ENCODE results near the gene LAMA5.

The LAMA5 gene

DNA sequence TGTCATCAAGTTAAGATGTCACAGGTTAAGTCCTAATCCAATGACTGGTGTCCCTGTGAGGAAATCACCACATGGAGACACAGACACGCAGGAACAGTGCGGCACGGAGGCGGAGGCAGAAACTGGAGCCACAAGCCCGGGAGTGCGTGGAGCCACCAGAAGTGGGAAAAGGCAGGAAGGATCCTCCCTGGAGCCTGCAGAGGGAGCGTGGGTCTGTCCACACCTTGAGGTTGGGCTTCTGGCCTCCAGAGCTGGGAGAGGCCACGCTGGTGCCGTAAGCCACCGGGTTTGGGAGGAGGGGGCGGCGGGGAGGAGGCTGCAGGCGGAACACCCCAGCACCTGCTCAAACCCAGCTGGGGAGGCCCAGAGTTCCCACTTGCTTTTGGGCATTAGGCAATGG, 36.2 kb upstream of the LAMA5 start:
- no peak for DNase-seq

DNA sequence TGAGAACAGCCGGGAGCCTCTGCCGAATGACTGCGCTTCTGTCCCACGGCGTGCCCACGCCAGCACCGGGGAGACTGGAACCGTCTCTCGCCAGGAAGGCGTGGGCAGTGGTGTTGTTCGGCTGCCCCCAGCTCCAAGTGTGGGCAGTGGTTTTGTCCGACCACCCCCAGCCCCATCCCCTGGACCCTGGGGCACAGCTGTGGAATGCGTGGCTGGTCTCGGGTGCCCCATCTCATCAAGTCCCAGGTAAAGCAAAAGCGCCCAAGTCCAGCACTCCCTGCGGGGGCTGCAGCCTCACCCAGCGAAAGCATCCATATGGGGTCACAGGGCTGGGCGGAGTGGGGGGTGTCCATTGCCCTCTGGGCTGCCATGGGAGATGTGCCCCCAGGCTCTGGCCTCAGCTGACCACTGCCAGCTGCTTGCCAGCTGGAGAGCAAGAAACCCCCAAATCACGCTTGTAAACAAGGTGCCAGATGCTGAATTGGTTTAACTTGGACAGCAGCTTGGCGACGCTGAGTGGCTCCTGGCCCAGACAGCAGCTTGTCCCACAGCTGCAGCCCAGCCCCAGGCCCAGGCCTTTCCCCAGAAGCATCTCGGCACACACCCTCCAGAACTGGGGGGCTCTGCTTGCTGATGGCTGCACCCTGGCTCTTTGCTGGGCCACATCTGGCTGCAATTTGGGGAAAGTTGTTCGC, 35.5 kb upstream of the LAMA5 start:
- no peak for DNase-seq

DNA sequence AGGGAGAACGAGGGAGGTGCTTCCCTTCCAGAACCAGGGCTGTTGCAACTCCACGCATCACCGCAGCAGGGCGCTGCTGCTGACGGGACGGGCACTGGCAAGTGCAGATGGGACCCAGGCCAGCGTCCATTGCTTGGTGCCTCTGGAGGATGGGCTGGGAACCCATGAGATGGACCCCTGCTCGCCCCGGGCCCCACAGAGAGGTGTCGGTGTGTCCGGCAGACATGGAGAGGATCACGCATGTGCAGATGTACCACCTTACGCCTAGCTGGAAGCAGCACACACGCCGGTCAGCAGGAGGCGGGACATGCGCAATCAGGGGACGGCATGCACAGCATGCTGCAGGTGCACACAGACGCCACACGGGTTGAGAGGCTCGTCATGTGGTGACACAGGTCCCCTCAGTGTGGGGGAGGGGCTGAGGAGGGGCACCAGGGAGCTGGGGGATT, 34.2 kb upstream of the LAMA5 start:
- DNase-seq, result no peak

DNA sequence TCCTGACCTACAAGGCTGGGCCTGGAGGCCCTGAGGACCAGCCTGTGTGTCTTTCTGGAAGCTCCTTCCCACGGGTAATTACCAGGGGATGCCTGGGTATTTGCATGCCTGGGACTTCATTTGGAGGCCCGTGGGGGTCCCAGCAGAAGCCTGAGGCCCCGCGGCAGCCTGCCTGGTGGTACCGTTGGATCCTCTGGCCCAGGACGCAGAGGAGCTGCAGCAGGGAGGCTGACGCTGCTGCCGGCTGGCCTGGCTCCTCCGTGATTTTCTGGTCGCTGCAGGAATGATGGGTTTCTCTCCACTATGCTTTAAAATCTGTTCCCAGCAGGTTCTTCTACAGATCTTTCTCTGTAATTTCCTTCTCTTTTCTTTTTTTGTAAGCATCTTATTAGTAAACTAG, 33.4 kb upstream of the LAMA5 start:
- DNase-seq, result no peak

DNA sequence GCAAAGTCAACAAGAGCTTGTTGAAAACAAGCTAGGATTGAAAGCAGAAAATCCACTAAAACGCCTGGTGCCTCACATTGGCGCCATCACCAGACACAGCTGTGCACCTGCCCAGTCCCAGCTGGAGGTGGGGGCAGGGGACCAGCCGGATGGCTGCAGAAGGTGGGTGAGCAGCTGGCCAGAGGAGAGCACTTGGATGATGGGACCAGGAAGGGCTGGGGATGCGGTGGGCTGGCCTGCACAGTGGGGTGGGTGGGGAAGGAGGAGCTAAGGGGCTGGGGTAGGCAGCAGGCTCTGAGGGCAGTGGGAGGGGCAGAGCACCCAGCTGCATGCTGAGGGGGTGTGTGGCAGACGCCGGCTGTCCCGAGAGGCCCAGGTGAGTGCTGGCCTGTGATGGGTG, 32.9 kb upstream of the LAMA5 start:
- DNase-seq, result no peak

DNA sequence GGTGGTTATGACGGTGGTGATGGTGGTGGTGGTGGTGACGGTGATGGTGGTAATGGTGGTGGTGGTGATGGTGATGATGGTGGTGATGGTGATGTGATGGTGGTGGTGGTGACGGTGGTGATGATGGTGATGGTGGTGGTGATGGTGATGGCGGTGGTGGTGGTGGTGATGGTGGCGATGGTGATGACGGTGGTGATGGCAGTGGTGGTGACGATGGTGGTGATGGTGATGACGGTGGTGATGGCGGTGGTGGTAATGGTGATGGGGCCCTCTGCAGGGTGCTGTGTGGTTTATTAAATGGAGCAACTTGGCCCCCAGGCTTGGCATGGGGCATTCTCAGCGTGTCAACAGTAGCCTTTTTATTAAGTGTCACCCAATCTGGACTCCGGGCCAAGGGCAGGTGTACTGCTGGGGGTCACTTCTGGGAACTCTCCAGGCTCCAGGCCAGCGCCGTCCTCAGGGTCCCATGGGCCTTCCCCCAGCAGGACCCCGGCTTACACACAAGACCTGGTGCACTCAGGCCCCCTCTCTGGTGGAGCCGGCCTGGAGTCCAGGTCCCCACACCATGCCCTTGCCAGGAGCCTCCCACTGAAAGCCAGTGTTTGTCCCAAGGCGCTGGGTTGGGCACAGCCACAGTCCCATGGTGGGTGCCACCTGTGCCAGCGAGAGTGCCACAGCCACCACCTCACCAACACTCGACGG, 31.2 kb upstream of the LAMA5 start:
- no peak for DNase-seq

DNA sequence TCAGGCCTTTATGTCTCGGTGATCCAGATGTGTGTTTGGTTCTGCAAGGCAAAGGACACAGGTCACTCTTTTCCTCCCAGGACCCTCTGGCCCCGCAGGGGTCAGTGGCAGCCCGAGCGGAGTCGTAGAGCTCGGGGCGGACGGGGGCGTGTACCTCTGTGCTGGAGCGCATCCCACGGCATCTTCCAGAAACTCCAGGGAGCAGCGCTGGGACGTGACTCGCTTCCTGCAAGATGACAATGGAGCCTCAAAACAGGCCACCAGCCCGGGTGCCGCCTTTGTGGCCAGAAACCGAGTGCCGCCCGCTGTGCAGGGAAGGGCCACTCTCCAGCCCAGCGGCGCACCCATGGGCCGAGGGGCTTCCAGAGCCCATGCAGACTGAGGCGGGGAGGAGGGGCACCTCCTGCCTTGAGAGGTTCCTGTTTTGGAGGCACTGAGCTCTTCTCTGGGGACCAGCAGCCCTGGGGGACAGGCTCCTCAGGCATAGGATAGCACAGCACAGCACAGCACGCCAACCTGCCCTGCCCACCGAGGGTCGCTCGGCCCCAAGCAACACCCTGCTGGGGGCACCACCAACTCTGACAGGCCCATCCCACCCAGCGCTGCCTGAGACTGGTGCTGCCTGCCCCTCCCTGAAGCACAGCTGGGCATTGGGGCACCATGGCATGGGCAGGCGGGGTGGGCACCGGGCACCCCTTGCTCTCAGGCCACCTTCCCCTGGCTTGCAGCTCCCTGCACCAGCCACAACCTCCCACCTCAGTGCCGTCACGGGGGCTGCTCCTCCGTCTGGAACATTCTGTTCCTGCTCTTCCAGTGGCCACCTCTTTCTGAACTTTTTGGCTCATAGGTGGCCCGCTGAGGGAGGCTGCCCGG, 29.5 kb upstream of the LAMA5 start:
- no peak for DNase-seq

DNA sequence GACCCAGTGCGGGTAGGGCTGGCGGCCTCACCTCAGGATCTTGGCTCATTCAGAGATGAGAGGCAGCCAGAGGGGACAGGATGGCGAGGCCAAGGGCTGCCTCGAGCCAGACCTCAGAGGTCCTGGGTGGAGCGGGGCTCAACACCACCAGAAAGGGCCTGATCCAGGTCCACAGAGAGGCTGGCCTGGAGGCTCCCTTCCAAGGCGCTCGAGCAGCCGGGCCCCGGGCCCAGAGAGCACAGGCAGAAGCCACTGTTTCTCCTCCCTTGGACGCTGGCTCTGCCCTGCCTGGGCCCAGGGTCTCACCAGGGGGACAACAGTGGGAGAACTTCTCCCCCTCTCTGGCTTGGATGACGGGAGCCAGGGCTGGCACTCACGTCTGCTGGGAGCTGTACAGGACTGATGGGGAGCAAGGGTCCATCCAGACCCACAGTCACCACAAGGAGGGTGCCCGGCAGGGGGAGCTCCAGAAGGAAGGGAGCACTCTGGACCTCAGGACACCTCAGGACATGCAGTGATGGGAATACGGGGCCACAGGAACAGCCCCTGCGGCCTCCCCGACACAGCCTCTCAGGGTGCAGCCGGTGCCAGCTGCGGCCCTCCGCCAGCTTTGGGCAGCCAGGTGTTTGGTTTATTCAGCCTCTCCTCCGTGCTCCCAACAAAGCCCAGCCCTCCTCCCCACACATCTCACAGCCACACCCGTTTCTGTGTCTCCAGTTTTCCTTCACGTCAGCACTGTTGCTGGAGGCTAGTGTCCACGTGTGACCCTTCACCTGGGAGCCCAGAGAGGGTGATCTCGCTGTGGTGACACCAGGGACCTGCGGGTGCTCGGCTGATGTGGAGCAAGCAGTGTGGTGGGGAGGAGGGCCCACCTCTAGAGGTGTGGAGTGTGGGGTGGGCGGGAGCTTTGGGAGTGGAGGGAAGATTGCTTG, 28.5 kb upstream of the LAMA5 start:
- no peak for DNase-seq

DNA sequence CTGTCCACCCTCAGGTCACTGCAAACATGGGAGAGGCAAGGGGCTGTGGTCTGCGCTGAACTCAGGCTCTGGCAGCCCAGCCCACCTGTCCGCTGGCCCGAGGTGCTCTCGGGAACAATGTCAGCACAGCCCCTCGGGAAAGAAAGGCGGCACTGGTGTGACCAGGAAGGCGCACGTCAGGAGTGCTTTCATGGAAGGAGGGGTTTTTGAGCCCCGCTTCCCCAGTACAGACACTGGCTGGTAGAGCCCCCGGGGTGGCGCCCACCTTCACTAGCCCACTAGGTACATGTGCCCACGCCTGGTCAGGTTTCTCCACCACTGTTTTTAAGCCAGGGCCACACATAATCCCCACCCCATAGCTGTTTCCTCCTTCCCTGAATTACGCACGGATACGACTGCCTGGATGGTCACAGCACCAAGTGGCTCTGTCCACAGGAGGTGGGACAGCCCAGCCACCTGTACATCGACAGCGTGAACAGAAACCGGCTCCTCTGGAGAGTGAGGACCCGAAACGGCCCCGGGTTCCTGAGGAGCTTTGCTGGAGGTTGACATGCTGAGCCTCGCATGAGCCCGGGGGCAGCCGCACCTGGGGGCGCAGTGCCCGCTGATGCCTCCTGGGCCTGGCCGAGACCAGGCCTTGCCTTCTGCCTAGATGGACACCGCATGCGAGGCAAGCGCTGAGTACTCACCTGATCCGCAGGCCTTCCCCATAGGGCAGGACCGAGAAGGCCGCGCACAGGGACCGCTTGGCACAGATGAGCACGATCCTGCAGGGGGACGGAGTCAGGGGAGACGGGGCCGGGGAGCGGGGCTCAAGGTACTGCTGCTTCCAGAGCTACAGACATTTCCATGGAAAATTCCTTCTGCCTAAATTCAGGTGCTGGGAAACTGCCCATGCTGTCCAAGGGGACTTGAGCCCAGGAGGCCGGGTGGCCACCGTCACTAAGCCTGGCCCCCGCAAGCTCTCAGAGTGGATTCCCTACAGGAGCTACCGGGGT, 27.4 kb upstream of the LAMA5 start:
- no peak for DNase-seq

DNA sequence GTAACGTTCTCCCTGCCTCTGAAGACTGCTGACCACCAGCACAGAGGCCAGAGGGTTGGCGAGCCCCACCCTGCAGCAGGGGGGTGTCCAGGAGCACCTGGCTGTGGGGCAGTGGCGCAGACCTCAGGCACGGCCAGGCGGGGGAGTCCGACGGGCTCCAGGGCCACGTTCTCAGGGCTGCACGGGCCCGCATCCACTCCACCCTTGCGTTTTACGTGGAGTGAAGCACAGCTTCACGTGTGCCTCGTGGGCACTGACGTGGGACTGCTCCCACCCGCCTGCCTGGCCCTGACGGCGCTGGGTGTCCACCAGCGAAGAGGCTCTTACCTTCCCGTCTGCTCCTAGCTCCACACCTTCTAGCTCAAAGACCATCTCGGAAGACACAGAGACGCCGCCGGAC, 26.7 kb upstream of the LAMA5 start:
- DNase-seq, result no peak

DNA sequence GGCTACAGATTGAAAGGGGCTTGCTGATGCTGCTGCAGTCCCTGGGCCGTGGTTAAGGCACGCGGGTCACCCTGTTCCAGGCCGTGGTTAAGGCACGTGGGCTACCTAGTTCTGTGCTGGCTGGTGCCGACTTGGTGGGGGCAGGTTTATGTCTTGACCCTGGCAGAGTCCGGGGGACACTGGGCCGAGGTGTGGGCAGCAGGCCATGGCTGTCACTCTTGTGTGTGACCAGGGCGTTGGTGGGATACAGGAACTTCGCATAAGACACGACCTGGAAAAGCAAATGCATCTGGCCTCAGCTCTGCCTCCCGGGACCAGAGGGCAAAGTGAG, 26.2 kb upstream of the LAMA5 start:
- no peak for DNase-seq

DNA sequence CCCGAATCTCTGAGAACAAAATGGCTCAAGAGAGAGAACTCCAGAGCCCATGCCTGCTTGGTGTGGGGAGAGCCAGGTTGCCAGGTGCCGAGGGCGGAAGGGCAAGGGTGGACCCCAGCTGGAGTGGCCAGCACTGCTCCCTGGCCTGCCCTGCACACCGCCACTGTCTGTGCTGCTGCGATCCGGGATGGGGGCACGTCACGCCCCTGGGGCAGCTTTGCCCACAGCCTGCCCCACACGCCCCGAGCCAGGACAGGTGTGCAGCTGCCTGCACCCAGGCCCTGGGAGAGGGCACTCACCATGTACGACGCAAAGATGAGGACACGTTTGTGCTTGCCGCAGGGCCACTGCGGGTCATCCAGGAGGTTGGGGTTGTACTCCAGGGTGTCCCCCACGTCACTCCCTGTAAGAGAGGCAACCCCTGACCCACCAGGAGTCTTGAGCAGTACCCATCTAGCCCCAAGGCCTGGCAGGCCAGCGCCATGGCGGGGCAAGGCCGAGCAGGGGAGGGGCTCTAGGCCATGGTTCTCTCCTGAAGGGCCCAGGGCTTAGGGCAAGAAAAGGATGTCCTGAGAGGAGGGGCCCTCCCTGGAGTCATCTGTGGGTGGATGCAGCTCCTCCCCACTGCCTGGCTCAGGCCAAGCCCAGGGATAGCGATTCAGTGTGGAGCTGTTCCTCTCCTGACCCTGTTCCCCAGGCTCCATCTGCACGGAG, 25.7 kb upstream of the LAMA5 start:
- no peak for DNase-seq

DNA sequence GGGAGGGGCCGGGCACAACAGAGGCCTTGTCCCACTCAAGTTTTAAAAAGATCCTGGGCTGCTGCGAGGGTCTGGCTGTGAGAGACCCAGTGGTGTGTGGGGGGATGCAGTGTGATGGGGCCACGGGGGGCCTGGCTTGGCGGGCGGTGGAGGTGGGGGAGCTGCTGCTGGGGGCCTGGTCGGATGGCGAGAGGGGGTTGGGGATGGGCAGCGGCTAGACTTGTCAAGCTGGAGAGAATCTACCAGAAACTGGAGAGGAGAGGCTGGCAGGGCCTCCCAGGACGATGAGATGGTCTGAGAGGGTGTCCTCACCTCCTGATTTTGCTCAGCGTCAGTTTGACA, 24.9 kb upstream of the LAMA5 start:
- no peak for DNase-seq

DNA sequence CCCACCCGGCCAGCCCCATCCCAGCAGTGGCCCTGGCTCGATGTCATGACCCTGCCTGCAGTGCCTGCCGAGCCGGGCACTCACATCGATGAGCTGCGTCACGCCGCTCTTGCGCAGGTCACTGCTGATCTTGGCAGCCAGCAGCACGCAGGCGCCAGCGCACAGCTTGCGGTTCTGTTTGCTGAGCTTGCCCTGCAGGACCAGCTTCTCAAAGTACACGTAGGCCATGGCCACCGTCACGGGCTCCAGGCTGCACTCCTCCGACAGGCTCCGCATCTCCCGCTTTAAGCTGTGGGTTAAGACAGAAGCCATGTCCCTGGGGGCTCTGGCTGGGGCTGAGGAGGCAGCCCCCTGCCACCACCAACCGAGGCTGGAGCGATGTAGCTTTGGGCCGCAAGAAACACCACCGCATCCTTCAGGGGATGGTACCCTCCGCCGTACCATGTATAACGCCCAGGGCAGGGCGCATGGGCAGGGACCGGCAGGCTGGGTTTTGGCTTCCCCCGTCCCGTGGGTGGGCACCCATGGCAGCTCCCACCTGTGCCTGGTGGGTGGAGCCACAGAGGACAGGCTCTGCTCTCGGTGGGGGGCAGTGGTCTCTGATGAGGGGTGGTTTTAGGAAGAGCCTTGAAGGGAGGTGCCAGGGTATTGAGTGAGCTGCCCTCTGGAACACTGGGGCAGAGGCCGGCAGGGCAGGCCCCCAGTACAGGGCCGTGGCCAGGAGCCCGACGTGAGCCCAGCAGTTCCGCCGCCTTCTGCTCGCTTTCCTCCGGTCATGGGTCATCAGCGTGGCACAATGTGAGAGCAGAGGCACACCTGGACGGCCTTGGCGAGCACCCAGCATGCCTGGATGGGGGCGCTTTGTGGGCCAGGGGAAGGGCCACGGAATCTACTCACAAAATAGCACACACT, 24.3 kb upstream of the LAMA5 start:
- no peak for DNase-seq

DNA sequence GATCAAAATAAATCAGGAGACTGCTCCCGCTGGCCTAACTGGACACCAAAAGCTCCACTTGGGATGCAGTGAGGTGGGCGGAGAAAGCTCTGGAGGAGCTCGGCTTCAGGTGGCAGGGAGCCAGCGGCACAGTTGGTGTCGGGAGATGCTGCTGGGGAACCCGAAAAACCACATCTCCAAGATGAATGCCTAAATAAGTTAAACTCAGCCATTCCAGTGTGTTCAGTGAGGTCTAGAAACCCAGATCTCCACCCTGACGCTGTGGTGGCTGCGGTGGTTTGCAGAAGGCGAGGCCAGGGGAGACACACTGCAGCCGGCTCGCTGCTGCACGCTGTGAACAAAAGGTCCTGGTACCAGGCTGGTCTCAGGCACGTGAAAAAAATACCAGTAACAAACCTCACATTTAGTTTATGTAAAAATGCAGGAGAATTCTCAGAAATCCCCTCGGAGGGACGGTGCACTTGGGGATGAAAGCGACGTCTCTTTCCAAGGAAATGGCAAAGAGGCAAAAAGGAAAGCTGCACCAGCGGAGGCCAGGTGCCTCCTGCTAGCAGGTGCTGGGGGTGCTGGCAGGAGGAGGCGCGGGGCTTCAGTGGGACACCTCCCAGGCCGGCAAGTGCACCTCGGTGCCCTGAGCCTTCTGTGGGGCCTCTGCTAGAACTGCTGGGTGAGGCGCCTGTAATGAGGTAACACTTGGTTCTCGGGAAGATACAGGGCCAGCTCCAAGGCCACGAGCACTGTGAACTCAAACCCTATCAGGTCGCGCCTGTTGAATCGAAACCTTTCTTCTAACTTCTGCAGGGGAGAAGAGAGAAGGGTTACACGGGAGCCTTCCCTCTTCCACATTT, 23.4 kb upstream of the LAMA5 start:
- DNase-seq, result no peak

DNA sequence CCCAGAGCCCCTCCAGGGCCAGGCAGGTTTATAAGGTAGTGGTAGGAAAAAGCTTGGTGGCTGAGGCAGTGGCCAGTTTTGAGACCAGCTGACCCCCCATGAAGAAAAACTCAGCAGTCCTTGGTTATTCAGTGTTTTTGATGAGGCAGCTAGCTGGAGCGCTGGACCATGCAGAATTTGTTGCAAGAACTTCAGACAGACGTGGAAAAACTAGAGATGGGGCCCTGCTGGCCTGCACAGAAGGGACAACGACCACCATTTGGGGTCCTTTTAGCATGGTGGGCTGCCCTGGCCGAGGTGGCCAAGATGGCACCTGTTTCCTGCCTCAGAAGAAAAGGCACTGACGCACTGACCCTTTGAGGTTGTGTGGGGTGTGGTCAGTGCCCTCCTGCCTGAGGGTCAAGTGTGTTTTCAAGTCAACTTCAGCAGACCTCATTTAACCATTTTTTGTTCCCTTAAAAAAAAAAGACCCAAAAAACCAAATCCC, 22.5 kb upstream of the LAMA5 start:
- DNase-seq, result no peak

DNA sequence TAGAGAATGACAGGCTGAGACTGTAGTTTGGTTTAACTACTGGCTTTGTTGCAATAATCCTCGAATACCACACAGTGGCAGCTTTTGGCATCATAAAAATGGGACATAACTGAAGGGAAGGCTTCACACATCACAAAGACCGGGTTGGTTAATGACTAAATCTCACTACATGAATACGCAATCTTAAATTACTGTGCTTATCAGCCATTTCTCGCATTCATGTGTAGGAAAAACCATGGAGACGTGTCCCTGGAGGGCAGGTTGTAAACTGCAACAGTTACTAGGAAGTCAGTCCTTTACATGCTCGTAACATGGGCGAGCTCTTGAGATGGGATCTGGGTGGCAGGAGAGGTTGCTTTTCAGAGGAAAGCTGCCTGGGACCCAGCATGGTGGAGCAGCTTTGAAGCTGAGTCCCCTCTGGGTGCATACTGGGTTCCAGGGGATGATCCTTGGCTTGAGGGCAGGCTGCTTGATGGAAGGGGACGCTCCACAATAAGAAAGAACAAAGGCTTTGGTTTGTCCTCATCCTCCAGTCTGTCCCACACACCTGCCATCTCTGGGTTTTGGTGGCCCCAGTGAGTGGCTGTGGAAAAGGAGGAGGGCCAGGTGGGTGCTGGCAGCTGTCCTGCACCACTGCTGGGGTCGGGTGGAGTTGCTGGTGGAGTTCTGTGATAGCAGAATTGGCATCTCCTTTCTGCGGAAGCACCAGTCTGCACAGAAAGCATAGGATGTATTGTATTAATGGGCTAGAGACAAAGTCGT, 21.9 kb upstream of the LAMA5 start:
- no peak for DNase-seq
